ENCODE results near the gene HES5. TPM values are rescaled to one million over a fixed set of nuclear protein-coding genes. Genes with fewer than 3 reads are reported as not detected.

HES5 gene
- polyA plus RNA-seq, 1 of the 3 experiments (the other 2 are of a cell fraction), result 0.03 TPM

- 58% methylated on average over 5 of the region's 20 CpGs for WGBS (ENCODE audit: low lambda C conversion rate)
- Histone ChIP-seq H3K9me3 (no peaks in the 10 kb centered on the region), H3K4me1 (ENCODE audit: control insufficient read depth in 1 of 2, insufficient read depth in 2 of 2, low read depth in 1 of 2, low read length in 1 of 2) (no peaks in the 10 kb centered on the region), H3K36me3 (replicated peaks in 1 of 2; ENCODE audit: control insufficient read depth in 1 of 2, insufficient read depth in 2 of 2, low read length in 1 of 2) (no peaks in the 10 kb centered on the region), H2AFZ (ENCODE audit: low read depth) (no peak overlapping the region), H3K9me2 (no peaks in the 10 kb centered on the region), H3F3A (replicated peaks; ENCODE audit: insufficient read depth) (no peaks in the 10 kb centered on the region), H3K9ac (no peak overlapping the region), H3K27ac (ENCODE audit: low read depth in 2 of 2, low read length in 1 of 2) (no peak overlapping the region), H4K20me1 (ENCODE audit: insufficient read depth) (no peaks in the 10 kb centered on the region), H3K4me2 (no peak overlapping the region), H3K27me3 (ENCODE audit: insufficient read depth) (no peaks in the 10 kb centered on the region), H3K4me3 (ENCODE audit: low read depth in 2 of 2, low read length in 1 of 2) (no peak overlapping the region), H3K79me2 (ENCODE audit: insufficient read depth) (no peaks in the 10 kb centered on the region)
- POLR2A ChIA-PET, result no interaction called here
- CTCF ChIA-PET, result interaction anchor here (1.2 to 1.6 kb wide), 2 partner anchors 9 to 104 kb away, joined by 3 to 6 read pairs; partner anchors contain the start of gene TNFRSF14
- TF ChIP-seq MEF2A (IDR thresholded peaks at IDR 0.05; ENCODE audit: borderline replicate concordance, low read depth) (no peak), MXI1 (IDR thresholded peaks at IDR 0.05; ENCODE audit: low read depth, low read length) (no peak), FOSL2 (IDR thresholded peaks at IDR 0.05; ENCODE audit: borderline replicate concordance, low read depth) (no peak), CTCF (IDR thresholded peaks at IDR 0.05) (no peak), FOXM1 (IDR thresholded peaks at IDR 0.05; ENCODE audit: low read depth) (no peak), YY1 (IDR thresholded peaks at IDR 0.05; ENCODE audit: low read depth) (no peak)
- no peak for DNase-seq
These were observed 34.1 kb upstream of the HES5 start for GRCh38 chr1:2564006-2564814.

GRCh38 chr1:2563205-2563604, 33.1 kb upstream of the HES5 start:
- DNase-seq, result no peak
- ChIA-PET POLR2A (interaction anchor here (1.2 kb wide), 1 partner anchor 19 kb away, joined by 3 read pairs; no protein-coding TSS in a partner anchor), CTCF (no interaction called here)
- TF ChIP-seq MAX (IDR thresholded peaks at IDR 0.05; ENCODE audit: low read depth), result no peak
- TF ChIP-seq GABPA (IDR thresholded peaks at IDR 0.05; ENCODE audit: low read depth), result no peak
- TF ChIP-seq USF2 (IDR thresholded peaks at IDR 0.05; ENCODE audit: borderline replicate concordance, low read depth, low read length), result no peak
- TF ChIP-seq NFIC (IDR thresholded peaks at IDR 0.05; ENCODE audit: borderline replicate concordance), result no peak
- TF ChIP-seq TAF1 (IDR thresholded peaks at IDR 0.05; ENCODE audit: borderline replicate concordance, low read depth, low read length), result no peak
- no peak for TF ChIP-seq FOXJ3 (CRISPR knock-in tag; IDR thresholded peaks at IDR 0.05)
- no peak for TF ChIP-seq EP300 (IDR thresholded peaks at IDR 0.05; ENCODE audit: borderline replicate concordance in 1 of 2, low read depth in 1 of 2, low read length in 1 of 2)
- no peak for TF ChIP-seq MEF2A (IDR thresholded peaks at IDR 0.05; ENCODE audit: borderline replicate concordance, low read depth)
- TF ChIP-seq RAD21 (IDR thresholded peaks at IDR 0.05; ENCODE audit: low read length), result no peak
- TF ChIP-seq USF1 (IDR thresholded peaks at IDR 0.05; ENCODE audit: borderline replicate concordance, low read depth), result no peak
- TF ChIP-seq ELF1 (IDR thresholded peaks at IDR 0.05), result no peak
- TF ChIP-seq PBX3 (IDR thresholded peaks at IDR 0.05), result no peak
- TF ChIP-seq CHD2 (IDR thresholded peaks at IDR 0.05; ENCODE audit: low read length, partially characterized antibody), result no peak
- TF ChIP-seq MXI1 (IDR thresholded peaks at IDR 0.05; ENCODE audit: low read depth, low read length), result no peak
- TF ChIP-seq ZBTB33 (IDR thresholded peaks at IDR 0.05; ENCODE audit: borderline replicate concordance, low read depth), result no peak
- Histone ChIP-seq H3K27me3 (ENCODE audit: insufficient read depth) (no peaks in the 10 kb centered on the region), H3K4me2 (no peak overlapping the region), H3F3A (replicated peaks; ENCODE audit: insufficient read depth) (no peaks in the 10 kb centered on the region), H3K9ac (no peak overlapping the region), H3K9me3 (no peaks in the 10 kb centered on the region), H3K36me3 (replicated peaks in 1 of 2; ENCODE audit: control insufficient read depth in 1 of 2, insufficient read depth in 2 of 2, low read length in 1 of 2) (no peaks in the 10 kb centered on the region), H4K20me1 (ENCODE audit: insufficient read depth) (no peaks in the 10 kb centered on the region), H3K4me1 (ENCODE audit: control insufficient read depth in 1 of 2, insufficient read depth in 2 of 2, low read depth in 1 of 2, low read length in 1 of 2) (no peaks in the 10 kb centered on the region), H3K27ac (ENCODE audit: low read depth in 2 of 2, low read length in 1 of 2) (no peak overlapping the region), H3K4me3 (ENCODE audit: low read depth in 2 of 2, low read length in 1 of 2) (no peak overlapping the region), H3K9me2 (no peaks in the 10 kb centered on the region), H2AFZ (ENCODE audit: low read depth) (no peak overlapping the region), H3K79me2 (ENCODE audit: insufficient read depth) (no peaks in the 10 kb centered on the region)
- no CpG with 5 or more reads among the region's 18 CpGs for WGBS (ENCODE audit: low lambda C conversion rate)

Measured in SK-N-SH (cell line).